ENCODE results near the gene NDUFB7. TPM values are rescaled to one million over a fixed set of nuclear protein-coding genes. Genes with fewer than 3 reads are reported as not detected.
A peak's percentile ranks its signal among the peaks of the same experiment; 100 is the strongest.

NDUFB7 gene
- total RNA-seq, 6 experiments from 2014 or later, result 81.7 to 275 (median 112) TPM

GRCh38 chr19:14563989-14564651 is 7.7 kb downstream of the NDUFB7 start:
- ATAC-seq, result peak in 3 of 4 donors; percentile 4 to 30 (median 8)
- DNase-seq, result no peak
- Histone ChIP-seq H3K36me3 (peaks cover 0 to 16% (median 0%) of the 10 kb centered on the region in 4 donors), H3K9me3 (no peaks in the 10 kb centered on the region), H3K27ac (no peak overlapping the region), H3K4me1 (peaks cover 0 to 6% (median 0%) of the 10 kb centered on the region in 4 donors), H3K27me3 (no peaks in the 10 kb centered on the region), H3K4me3 (no peak overlapping the region)
- 82% methylated on average over 21 of the region's 33 CpGs for WGBS (ENCODE audit: insufficient coverage, low coverage, low lambda C conversion rate, missing lambda C conversion rate)
- intact Hi-C loops (cut with DNase I), result no loop called here
- TF ChIP-seq POLR2A (IDR thresholded peaks at IDR 0.05), result no peak
- TF ChIP-seq CTCF (IDR thresholded peaks at IDR 0.05), result no peak

GRCh38 chr19:14563590-14563926 is 8.3 kb downstream of the NDUFB7 start:
- DNase-seq, result no peak
- Histone ChIP-seq H3K4me1 (peaks cover 0 to 6% (median 0%) of the 10 kb centered on the region in 4 donors), H3K36me3 (peaks cover 0 to 16% (median 0%) of the 10 kb centered on the region in 4 donors), H3K4me3 (no peak overlapping the region), H3K27ac (no peak overlapping the region), H3K9me3 (no peaks in the 10 kb centered on the region), H3K27me3 (no peaks in the 10 kb centered on the region)
- TF ChIP-seq POLR2A (IDR thresholded peaks at IDR 0.05), result no peak
- TF ChIP-seq CTCF (IDR thresholded peaks at IDR 0.05), result no peak
- intact Hi-C loops (cut with DNase I), result no loop called here
- ATAC-seq, result no peak
- no CpG with 5 or more reads among the region's 16 CpGs for WGBS (ENCODE audit: insufficient coverage, low coverage, low lambda C conversion rate, missing lambda C conversion rate)

DNA sequence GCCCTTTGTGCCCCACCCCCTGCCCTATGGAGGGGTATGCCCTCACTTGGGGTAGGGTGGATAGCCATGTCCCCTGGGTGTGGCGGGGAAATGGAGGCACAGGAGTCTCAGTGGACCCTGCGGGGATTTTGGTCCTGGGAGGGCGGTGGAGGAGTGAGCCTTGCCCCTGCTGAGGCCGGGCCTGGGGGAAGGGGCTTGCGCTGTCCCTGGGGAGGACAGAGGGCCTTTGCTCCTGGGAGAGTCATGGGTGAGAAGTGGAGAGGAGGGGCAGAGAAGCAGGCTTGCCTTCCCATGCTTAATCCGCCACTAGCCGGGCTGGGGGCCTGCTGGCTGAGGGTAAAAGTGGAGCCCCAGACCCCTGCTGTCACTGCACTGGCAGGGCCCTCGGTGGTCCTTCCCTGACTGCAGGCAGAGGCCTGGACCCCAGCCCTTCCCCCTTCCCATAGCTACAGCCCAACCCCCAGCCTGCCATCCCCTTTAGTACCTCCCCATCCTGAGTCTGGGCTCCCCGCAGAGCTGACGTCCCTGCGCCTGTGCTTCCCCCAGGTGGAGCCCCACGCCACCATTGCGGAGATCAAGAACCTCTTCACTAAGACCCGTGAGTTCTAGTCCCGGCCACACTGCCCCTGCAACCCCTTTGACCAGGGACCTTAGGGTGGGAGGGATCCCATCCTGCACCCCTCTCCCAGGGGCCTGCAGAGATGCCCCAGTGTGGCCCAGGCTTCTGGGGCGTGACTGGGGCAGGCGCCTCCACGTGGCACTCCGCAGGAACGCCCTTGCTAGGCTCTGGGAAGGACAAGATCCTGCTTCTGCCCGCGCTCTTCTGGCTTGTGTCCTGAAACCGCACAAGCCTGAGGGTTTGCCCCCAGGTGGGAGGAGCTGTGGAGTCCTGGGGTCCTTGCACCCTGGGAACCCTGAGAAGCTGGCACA is 8.9 kb downstream of the NDUFB7 start:
- H3K4me1 ChIP-seq, result peaks cover 0 to 6% (median 0%) of the 10 kb centered on the region in 4 donors
- no peak for ATAC-seq
- no peak for DNase-seq
- H3K9me3 ChIP-seq, result no peaks in the 10 kb centered on the region
- H3K4me3 ChIP-seq, result no peak overlapping the region
- WGBS (ENCODE audit: insufficient coverage, low coverage, low lambda C conversion rate, missing lambda C conversion rate), result 75% methylated on average over 8 of the region's 23 CpGs
- peaks cover 0 to 16% (median 0%) of the 10 kb centered on the region in 4 donors for H3K36me3 ChIP-seq
- no peak for TF ChIP-seq CTCF (IDR thresholded peaks at IDR 0.05)
- no peak for TF ChIP-seq POLR2A (IDR thresholded peaks at IDR 0.05)
- intact Hi-C loops (cut with DNase I), result no loop called here
- no peak overlapping the region for H3K27ac ChIP-seq
- H3K27me3 ChIP-seq, result no peaks in the 10 kb centered on the region

GRCh38 chr19:14561847-14562351 is 10.0 kb downstream of the NDUFB7 start:
- Histone ChIP-seq H3K4me3 (no peak overlapping the region), H3K27ac (no peak overlapping the region)
- intact Hi-C loops (cut with DNase I), result no loop called here

More at GRCh38 chr19:14561847-14562351, 10.0 kb downstream of the NDUFB7 start:
- 20% methylated on average over 3 of the region's 22 CpGs for WGBS (ENCODE audit: insufficient coverage, low coverage, low lambda C conversion rate, missing lambda C conversion rate)
- Histone ChIP-seq H3K36me3 (peaks cover 0 to 16% (median 0%) of the 10 kb centered on the region in 4 donors), H3K9me3 (no peaks in the 10 kb centered on the region), H3K4me1 (peaks cover 0 to 7% (median 0%) of the 10 kb centered on the region in 4 donors), H3K27me3 (no peaks in the 10 kb centered on the region)
- ATAC-seq, result peak in 3 of 4 donors; percentile 12 to 74 (median 49)
- peak in 2 of 3 donors; percentile 54 to 56 for DNase-seq
- TF ChIP-seq CTCF (IDR thresholded peaks at IDR 0.05), result no peak
- TF ChIP-seq POLR2A (IDR thresholded peaks at IDR 0.05), result no peak
